Measurements from ENCODE around the gene CAMK2D. TPM values are rescaled to one million over a fixed set of nuclear protein-coding genes. Genes with fewer than 3 reads are reported as not detected.

CAMK2D gene
- total RNA-seq, 1 donor from 2014 or later = 69.7 TPM

- DNase-seq (ENCODE audit: low spot score in 2 of 2) = no peak
- no peak for FAIRE-seq
Observed at GRCh38 chr4:113617195-113617594, 144.3 kb downstream of the CAMK2D start.

GRCh38 chr4:113616443-113616842 is 145.1 kb downstream of the CAMK2D start:
- DNase-seq (ENCODE audit: low spot score in 2 of 2) (no peak), FAIRE-seq (no peak)

- DNase-seq (ENCODE audit: low spot score in 2 of 2) = no peak
- no peak for FAIRE-seq
Observed at GRCh38 chr4:113614414-113614813, 147.1 kb downstream of the CAMK2D start.

- no peak for FAIRE-seq
- no peak for DNase-seq (ENCODE audit: low spot score in 2 of 2)
Observed at GRCh38 chr4:113613503-113613902, 148.0 kb downstream of the CAMK2D start.

GRCh38 chr4:113610537-113610936 is 151.0 kb downstream of the CAMK2D start:
- FAIRE-seq = no peak
- DNase-seq (ENCODE audit: low spot score in 2 of 2) = no peak

GRCh38 chr4:113607998-113608397 is 153.5 kb downstream of the CAMK2D start:
- FAIRE-seq (no peak), DNase-seq (ENCODE audit: low spot score in 2 of 2) (no peak)

- FAIRE-seq = no peak
- DNase-seq (ENCODE audit: low spot score in 2 of 2) = no peak
Observed at GRCh38 chr4:113607147-113607720, 154.3 kb downstream of the CAMK2D start.

- FAIRE-seq (no peak), DNase-seq (ENCODE audit: low spot score in 2 of 2) (no peak)
Observed at GRCh38 chr4:113604955-113605354, 156.6 kb downstream of the CAMK2D start.

GRCh38 chr4:113603911-113604310 is 157.6 kb downstream of the CAMK2D start:
- FAIRE-seq = peak; percentile 15
- DNase-seq (ENCODE audit: low spot score in 2 of 2) = no peak

GRCh38 chr4:113602646-113603228 is 158.8 kb downstream of the CAMK2D start:
- no peak for FAIRE-seq
- no peak for DNase-seq (ENCODE audit: low spot score in 2 of 2)

- no peak for FAIRE-seq
- DNase-seq (ENCODE audit: low spot score in 2 of 2) = no peak
Observed at GRCh38 chr4:113601636-113602035, 159.9 kb downstream of the CAMK2D start.

- FAIRE-seq = no peak
- DNase-seq (ENCODE audit: low spot score in 2 of 2) = no peak
Observed at GRCh38 chr4:113596396-113596795, 165.1 kb downstream of the CAMK2D start.

GRCh38 chr4:113594231-113594556 is 167.3 kb downstream of the CAMK2D start:
- FAIRE-seq (no peak), DNase-seq (ENCODE audit: low spot score in 2 of 2) (no peak)

- no peak for DNase-seq (ENCODE audit: low spot score in 2 of 2)
- no peak for FAIRE-seq
Observed at GRCh38 chr4:113593400-113594230, 167.9 kb downstream of the CAMK2D start.

GRCh38 chr4:113591982-113592381 is 169.6 kb downstream of the CAMK2D start:
- no peak for FAIRE-seq
- DNase-seq (ENCODE audit: low spot score in 2 of 2) = no peak

GRCh38 chr4:113588895-113589668 is 172.5 kb downstream of the CAMK2D start:
- no peak for DNase-seq (ENCODE audit: low spot score in 2 of 2)
- no peak for FAIRE-seq

- DNase-seq (ENCODE audit: low spot score in 2 of 2) (no peak), FAIRE-seq (no peak)
Observed at GRCh38 chr4:113587640-113588275, 173.8 kb downstream of the CAMK2D start.

- DNase-seq (ENCODE audit: low spot score in 2 of 2) = no peak
- FAIRE-seq = no peak
Observed at GRCh38 chr4:113587156-113587555, 174.4 kb downstream of the CAMK2D start.

- FAIRE-seq = no peak
- no peak for DNase-seq (ENCODE audit: low spot score in 2 of 2)
Observed at GRCh38 chr4:113586072-113586471, 175.5 kb downstream of the CAMK2D start.

- FAIRE-seq (no peak), DNase-seq (ENCODE audit: low spot score in 2 of 2) (no peak)
Observed at GRCh38 chr4:113584407-113585150, 177.0 kb downstream of the CAMK2D start.
